Hematopoietic multipotent progenitor cell treated with erythropoietin and hydrocortisone succinate and interleukin-3 and kit ligand, for 6 days (in vitro differentiated cells): ENCODE data around the gene RFC3.
A peak's percentile ranks its signal among the peaks of the same experiment; 100 is the strongest.
"Not testable (repeated sequence)": the region's sequence is repeated elsewhere in the genome, so short reads cannot be mapped to it uniquely, and the experiment has no call there.

ENCODE experiments used
- DNase-seq: peaks from one replicate; pipeline ENCODE4 v3.0.0-alpha.2; 2015

RFC3 gene

GRCh38 chr13:33817901-33818706 is at the start of gene RFC3:
TSS of gene RFC3 (plus strand) at chr13:33818149. CDS start at chr13:33818179, 30 bp downstream.
- peak; percentile 96 for DNase-seq

GRCh38 chr13:33771296-33771695 is 46.7 kb upstream of the RFC3 start:
- DNase-seq: no peak

GRCh38 chr13:33773790-33774462 is 44.0 kb upstream of the RFC3 start:
- no peak for DNase-seq

GRCh38 chr13:33775339-33776108 is 42.4 kb upstream of the RFC3 start:
- DNase-seq: peak; percentile 13

GRCh38 chr13:33776239-33776881 is 41.6 kb upstream of the RFC3 start:
- DNase-seq: no peak

- no peak for DNase-seq
Observed at GRCh38 chr13:33782631-33783030, 35.3 kb upstream of the RFC3 start.

GRCh38 chr13:33783212-33783611 is 34.7 kb upstream of the RFC3 start:
- not testable (repeated sequence) for DNase-seq

- no peak for DNase-seq
Observed at GRCh38 chr13:33784738-33785137, 33.2 kb upstream of the RFC3 start.

GRCh38 chr13:33785384-33785783 is 32.6 kb upstream of the RFC3 start:
- peak; percentile 84 for DNase-seq

GRCh38 chr13:33787051-33787591 is 30.8 kb upstream of the RFC3 start:
- DNase-seq: peak; percentile 35

GRCh38 chr13:33789066-33789606 is 28.8 kb upstream of the RFC3 start:
- DNase-seq: no peak

- DNase-seq: no peak
Observed at GRCh38 chr13:33789739-33790138, 28.2 kb upstream of the RFC3 start.

GRCh38 chr13:33793726-33794125 is 24.2 kb upstream of the RFC3 start:
- no peak for DNase-seq

- no peak for DNase-seq
Observed at GRCh38 chr13:33794576-33794975, 23.4 kb upstream of the RFC3 start.

GRCh38 chr13:33796095-33796494 is 21.9 kb upstream of the RFC3 start:
- no peak for DNase-seq

- no peak for DNase-seq
Observed at GRCh38 chr13:33797622-33798021, 20.3 kb upstream of the RFC3 start.

GRCh38 chr13:33798023-33798422 is 19.9 kb upstream of the RFC3 start:
- DNase-seq: no peak

- peak; percentile 63 for DNase-seq
Observed at GRCh38 chr13:33799950-33800592, 17.9 kb upstream of the RFC3 start.

GRCh38 chr13:33800646-33801186 is 17.2 kb upstream of the RFC3 start:
- no peak for DNase-seq

GRCh38 chr13:33806470-33807248 is 11.3 kb upstream of the RFC3 start:
- no peak for DNase-seq

- not testable (repeated sequence) for DNase-seq
Observed at GRCh38 chr13:33812829-33813228, 5.1 kb upstream of the RFC3 start.
